Retinal pigment epithelial cell (primary cell): ENCODE results near the gene TMEM154.

Experiments used
- DNase-seq: peaks from one replicate; pipeline ENCODE4 v3.0.0-alpha.2; 2010; ENCODE audit warnings: low read depth
- H3K4me3 ChIP-seq: 2 replicates; pipeline ENCODE4 v1.5.1; 2011; ENCODE audit warnings: mild to moderate bottlenecking, low read length, control low read depth, moderate library complexity
- TF ChIP-seq, protein P1 (sequence below): conservative IDR thresholded peaks from 2 replicates; pipeline ENCODE4 v1.5.1; 2011; ENCODE audit warnings: low read depth, low read length, control low read depth, inconsistent platforms

Gene TMEM154

DNA sequence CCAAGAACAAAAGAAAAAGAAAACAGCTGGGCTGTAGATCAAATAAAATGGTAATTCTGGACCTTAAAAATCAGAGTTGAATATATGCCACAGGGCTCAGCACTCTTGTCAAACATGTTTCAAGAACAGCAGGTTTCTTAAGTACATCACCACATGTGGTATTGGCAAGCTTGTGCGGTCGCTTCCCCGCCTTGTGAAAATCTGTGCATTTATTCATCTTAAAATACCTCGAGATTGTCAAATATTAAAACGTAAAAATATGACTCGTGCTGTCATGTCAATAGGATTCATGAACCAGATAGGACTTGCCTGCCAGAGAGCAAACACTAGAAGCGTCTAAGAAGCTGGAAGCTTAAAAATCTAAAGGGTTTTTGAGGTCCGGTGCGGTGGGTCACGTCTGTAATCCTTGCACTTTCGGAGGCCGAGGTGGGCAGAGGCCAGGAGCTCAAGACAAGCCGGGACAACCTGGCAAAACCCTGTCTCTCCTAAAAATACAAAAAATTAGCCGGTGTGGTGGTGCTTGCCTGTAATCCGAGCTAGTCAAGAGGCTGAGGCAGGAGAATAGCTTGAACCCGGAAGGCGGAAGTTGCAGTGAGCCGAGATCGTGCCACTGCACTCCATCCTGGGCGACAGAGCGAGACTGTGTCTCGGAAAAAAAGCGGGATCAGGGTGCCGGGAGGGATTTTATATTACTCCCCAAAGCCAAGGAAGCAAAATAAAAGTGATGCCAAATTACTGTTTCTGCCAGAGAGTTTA, 40.2 kb upstream of the TMEM154 start:
- TF ChIP-seq, protein P1, sequence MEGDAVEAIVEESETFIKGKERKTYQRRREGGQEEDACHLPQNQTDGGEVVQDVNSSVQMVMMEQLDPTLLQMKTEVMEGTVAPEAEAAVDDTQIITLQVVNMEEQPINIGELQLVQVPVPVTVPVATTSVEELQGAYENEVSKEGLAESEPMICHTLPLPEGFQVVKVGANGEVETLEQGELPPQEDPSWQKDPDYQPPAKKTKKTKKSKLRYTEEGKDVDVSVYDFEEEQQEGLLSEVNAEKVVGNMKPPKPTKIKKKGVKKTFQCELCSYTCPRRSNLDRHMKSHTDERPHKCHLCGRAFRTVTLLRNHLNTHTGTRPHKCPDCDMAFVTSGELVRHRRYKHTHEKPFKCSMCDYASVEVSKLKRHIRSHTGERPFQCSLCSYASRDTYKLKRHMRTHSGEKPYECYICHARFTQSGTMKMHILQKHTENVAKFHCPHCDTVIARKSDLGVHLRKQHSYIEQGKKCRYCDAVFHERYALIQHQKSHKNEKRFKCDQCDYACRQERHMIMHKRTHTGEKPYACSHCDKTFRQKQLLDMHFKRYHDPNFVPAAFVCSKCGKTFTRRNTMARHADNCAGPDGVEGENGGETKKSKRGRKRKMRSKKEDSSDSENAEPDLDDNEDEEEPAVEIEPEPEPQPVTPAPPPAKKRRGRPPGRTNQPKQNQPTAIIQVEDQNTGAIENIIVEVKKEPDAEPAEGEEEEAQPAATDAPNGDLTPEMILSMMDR: no peak
- no peak for DNase-seq
- H3K4me3 ChIP-seq: no peak overlapping the region

DNA sequence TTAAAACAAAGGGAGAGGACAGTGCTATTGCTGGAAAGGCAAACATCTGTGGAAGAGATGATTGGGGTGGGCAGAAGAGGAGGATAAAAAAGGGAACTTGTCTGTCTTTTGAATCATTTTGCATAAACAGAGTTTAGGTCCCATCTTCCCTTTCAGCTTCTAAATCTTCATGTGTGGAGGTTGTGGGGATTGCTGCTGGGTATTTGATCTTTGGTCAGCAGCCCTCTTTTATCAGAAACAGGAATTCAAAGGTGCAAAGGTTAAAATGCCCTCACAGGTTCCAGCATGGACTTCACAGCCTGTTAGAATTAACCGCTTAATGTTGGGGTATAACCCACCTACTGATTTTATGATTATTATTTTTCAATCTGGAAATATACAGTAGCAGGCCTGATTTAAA, 39.5 kb upstream of the TMEM154 start:
- TF ChIP-seq, protein P1: no peak
- H3K4me3 ChIP-seq: no peak overlapping the region
- no peak for DNase-seq

DNA sequence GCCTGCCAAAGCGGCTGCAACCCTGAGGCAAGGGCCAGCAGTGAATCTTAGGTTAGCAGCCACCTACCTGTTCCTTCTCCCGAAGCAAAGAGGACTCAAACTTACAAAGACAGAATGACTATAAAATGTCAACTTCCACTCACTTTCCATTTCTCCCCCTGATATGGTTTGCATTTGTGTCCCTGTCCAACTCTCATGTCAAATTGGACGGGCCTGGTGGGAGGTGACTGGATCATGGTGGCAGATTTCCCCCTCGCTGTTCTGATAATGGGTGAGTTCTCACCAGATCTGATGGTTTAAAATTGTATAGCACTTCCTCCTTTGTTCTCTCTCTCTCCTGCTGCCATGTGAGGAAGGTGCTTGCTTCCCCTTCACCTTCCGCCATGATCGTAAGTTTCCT, 35.3 kb upstream of the TMEM154 start:
- TF ChIP-seq, protein P1: no peak
- no peak for DNase-seq
- no peak overlapping the region for H3K4me3 ChIP-seq

DNA sequence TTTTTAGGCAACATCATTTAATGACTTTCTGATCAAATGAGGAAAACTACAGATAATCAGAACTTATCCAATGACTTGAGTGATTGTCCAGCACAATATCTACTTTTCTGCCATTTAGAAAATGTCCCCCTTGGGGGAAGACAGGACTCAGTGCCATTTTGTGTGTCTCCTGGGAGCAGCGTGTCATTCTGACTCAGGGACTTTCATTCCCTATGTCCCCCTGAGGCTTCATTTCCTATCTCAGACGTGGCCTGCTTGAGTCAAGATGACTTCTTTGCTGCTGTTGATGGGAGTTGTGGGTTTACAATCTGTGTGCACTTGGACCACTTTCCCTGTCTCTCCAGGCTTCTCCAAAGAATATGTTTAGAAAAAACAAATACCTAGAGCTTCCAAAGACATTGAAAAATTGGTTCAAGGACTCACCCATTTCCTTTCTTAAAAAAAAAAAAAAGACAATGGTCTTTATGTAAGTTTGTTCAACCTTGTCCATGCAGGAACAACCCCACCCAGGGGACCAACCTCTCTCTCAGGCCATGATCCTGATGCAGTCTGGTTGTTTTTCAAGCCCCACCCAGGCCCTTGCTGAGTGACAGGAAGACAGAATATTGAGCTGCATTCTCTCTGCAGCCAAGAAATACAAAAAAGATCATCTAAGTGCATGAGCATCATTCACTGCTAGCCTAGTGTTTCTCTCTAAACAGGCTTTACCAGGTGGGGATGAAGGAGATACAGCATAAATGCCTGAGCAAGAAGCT, 34.3 kb upstream of the TMEM154 start:
- H3K4me3 ChIP-seq: no peak overlapping the region
- DNase-seq: no peak
- TF ChIP-seq, protein P1: no peak

DNA sequence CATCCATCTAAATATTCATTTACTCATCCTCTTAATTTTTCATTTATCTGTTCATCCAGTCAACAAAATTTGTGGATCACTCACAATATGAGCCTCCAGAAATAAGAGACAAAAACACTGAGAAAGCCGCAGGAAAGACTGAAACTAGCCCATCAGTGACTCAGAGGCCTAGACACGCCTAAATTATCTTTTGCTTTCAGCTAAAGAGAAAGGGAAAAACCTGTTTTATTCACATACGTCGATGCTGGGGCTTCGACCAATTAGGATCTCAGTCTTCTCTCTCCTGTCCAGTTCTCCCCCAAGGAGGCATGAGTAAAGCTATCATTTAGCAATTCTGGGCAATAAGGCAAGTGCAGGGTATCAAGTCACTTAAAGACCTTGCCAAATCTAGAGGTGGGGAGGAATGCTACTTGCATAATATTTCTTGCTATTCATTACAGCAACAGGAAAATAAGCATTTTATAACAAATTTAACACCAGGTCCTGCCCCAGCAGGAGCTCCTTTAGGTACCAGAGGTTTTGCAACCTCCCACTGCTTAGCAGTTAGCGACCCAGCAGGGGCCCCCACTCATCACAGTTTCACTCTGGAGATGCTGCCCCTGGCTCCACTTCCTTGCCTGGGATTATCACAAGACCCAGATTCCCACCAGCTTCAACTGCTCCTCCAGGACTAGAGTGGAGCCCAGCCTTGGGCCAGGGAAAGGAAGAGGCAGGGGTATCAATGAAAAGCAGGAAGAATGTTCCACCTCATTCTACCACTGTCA, 30.1 kb upstream of the TMEM154 start:
- H3K4me3 ChIP-seq: no peak overlapping the region
- TF ChIP-seq, protein P1: no peak
- DNase-seq: no peak

DNA sequence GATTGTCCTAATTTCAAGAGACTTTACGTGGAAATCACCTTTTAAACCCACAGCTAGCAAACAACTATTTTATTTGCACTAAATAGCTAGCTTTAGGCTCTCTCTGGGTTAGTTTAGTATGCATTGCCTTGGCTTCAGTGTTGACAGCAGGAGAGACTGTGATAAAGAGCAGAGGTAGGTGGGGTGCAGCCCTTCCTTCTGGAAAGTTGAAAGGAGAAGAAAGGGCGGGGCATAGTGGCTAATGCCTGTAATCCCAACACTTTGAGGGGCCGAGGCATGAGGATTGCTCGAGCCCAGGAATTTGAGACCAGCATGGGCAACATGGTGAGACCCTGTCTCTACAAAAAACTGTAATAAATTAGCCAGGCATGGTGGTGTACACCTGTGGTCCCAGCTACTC, 29.0 kb upstream of the TMEM154 start:
- DNase-seq: no peak
- no peak overlapping the region for H3K4me3 ChIP-seq
- TF ChIP-seq, protein P1: no peak
